ENCODE results near the gene CDH18.

DNA sequence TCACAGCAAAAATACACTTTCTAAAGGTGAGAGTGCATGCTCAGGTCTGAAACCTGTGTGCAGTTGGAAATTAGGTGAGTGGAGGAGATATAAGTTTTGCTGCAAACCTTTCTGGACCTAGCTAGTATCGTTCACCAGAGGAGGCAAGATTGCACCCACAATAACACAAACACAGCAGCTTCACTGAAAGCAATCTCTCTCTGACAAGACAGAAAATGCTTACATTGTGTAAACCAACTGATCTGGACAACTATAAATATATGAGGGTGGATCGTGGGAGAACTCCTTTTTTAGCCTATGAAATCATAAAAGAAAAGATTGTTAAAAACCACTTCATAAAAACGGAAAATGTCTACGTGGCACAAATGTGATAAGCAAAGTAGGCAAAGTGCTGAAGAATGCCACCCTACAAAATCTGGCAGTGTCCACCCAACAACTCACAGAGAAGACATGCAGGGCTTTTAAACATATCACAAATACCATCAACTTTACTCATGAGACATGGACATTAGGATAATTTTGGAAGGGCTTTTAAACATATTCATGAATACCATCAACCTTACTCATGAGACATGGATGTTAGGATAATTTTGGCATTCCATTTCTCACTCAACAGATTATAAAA is 134.3 kb downstream of the CDH18 start:
- no peak for TF ChIP-seq SRF (IDR thresholded peaks at IDR 0.05; ENCODE audit: low read depth, low read length)
- TF ChIP-seq, protein P1, sequence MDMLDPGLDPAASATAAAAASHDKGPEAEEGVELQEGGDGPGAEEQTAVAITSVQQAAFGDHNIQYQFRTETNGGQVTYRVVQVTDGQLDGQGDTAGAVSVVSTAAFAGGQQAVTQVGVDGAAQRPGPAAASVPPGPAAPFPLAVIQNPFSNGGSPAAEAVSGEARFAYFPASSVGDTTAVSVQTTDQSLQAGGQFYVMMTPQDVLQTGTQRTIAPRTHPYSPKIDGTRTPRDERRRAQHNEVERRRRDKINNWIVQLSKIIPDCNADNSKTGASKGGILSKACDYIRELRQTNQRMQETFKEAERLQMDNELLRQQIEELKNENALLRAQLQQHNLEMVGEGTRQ (IDR thresholded peaks at IDR 0.05; ENCODE audit: low read depth, low read length), result no peak
- TF ChIP-seq, protein P1 (CRISPR knock-in tag; IDR thresholded peaks at IDR 0.05; ENCODE audit: borderline replicate concordance), result no peak
- no peak for TF ChIP-seq XBP1 (CRISPR knock-in tag; IDR thresholded peaks at IDR 0.05)
- no peak for TF ChIP-seq ZNF556 (CRISPR knock-in tag; IDR thresholded peaks at IDR 0.05; ENCODE audit: borderline replicate concordance)
- no peak for TF ChIP-seq RAD21 (CRISPR knock-in tag; IDR thresholded peaks at IDR 0.05)
- TF ChIP-seq RNF2 (conservative IDR thresholded peaks at IDR 0.05; ENCODE audit: low read depth), result no peak
- no peak for TF ChIP-seq ZNF432 (CRISPR knock-in tag; IDR thresholded peaks at IDR 0.05; ENCODE audit: borderline replicate concordance)
- TF ChIP-seq NR2C2 (CRISPR knock-in tag; IDR thresholded peaks at IDR 0.05; ENCODE audit: borderline replicate concordance), result no peak
- TF ChIP-seq YY1 (IDR thresholded peaks at IDR 0.05; ENCODE audit: insufficient read depth, insufficient replicate concordance, low read depth, low read length), result no peak
- TF ChIP-seq ZNF839 (CRISPR knock-in tag; IDR thresholded peaks at IDR 0.05; ENCODE audit: borderline replicate concordance), result no peak
- no peak for TF ChIP-seq PHB2 (IDR thresholded peaks at IDR 0.05; ENCODE audit: partially characterized antibody)
- no peak for TF ChIP-seq STAT5B (CRISPR knock-in tag; IDR thresholded peaks at IDR 0.05)
- no peak for TF ChIP-seq MED13 (CRISPR knock-in tag; IDR thresholded peaks at IDR 0.05)
- TF ChIP-seq FOXP1 (IDR thresholded peaks at IDR 0.05), result no peak
- no peak for TF ChIP-seq FOXP1 (CRISPR knock-in tag; IDR thresholded peaks at IDR 0.05)
